DMS153 (cell line): ENCODE results near the gene C19orf47.
"Not testable (repeated sequence)": the region's sequence is repeated elsewhere in the genome, so short reads cannot be mapped to it uniquely, and the experiment has no call there.

Source experiments
- DNase-seq: peaks from one replicate; lab custom pipeline; 2025; lab: John Stamatoyannopoulos, UW

Gene C19orf47

GRCh38 chr19:40376286-40376862 is 28.2 kb upstream of the C19orf47 start:
- DNase-seq: no peak

DNA sequence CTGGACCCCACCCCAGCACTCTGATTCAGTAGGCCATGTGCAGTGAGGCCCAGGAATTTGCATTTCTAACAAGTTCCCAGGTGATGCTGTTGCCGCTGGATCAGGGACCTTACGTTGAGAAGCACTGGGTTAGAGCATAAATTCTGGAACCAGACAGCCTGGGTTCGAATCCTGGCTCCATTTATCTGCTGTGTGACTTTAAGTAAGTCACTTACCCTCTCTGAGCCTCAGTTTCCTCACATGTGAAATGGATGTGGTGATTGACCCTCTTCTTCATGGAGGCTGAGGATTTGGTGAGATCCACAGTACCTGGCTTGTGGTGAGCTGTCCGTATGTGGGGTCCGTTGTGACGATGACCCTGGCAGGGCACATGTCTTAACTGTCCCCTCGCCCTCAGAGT is 25.9 kb upstream of the C19orf47 start:
- no peak for DNase-seq

GRCh38 chr19:40371802-40372122 is 23.6 kb upstream of the C19orf47 start:
- no peak for DNase-seq

GRCh38 chr19:40370997-40371801 is 23.0 kb upstream of the C19orf47 start:
- DNase-seq: no peak

DNA sequence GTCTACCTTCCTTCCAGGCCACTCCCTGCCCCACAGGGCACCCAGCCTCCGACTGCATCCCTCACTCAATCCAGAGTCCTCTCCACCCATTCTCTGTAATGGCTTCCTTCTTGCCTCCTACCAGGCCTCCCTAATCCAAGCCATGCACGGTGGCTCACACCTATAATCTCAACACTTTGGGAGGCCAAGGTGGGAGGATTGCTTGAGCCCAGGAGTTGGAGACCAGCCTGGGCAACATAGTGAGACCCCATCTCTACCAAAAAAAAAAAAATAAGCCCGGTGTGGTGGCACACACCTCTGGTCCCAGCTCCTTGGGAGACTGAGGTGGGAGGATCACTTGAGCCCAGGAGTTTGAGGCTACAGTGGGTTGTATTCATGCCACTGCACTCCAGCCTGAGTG is 22.1 kb upstream of the C19orf47 start:
- not testable (repeated sequence) for DNase-seq

DNA sequence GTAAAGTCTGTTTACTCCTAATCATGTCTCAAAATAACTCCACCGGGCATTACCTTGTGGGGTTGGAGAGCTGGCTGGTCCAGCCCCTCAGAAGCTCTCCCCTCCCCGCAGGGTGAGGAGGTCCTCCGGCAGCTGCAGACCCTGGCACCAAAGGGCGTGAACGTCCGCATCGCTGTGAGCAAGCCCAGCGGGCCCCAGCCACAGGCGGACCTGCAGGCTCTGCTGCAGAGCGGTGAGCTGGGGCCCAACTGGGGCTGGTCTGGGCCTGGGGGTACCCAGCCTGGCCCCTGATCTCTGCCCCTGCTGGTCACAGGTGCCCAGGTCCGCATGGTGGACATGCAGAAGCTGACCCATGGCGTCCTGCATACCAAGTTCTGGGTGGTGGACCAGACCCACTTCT is 21.6 kb upstream of the C19orf47 start:
- no peak for DNase-seq

GRCh38 chr19:40367577-40368434 is 19.6 kb upstream of the C19orf47 start:
- no peak for DNase-seq

DNA sequence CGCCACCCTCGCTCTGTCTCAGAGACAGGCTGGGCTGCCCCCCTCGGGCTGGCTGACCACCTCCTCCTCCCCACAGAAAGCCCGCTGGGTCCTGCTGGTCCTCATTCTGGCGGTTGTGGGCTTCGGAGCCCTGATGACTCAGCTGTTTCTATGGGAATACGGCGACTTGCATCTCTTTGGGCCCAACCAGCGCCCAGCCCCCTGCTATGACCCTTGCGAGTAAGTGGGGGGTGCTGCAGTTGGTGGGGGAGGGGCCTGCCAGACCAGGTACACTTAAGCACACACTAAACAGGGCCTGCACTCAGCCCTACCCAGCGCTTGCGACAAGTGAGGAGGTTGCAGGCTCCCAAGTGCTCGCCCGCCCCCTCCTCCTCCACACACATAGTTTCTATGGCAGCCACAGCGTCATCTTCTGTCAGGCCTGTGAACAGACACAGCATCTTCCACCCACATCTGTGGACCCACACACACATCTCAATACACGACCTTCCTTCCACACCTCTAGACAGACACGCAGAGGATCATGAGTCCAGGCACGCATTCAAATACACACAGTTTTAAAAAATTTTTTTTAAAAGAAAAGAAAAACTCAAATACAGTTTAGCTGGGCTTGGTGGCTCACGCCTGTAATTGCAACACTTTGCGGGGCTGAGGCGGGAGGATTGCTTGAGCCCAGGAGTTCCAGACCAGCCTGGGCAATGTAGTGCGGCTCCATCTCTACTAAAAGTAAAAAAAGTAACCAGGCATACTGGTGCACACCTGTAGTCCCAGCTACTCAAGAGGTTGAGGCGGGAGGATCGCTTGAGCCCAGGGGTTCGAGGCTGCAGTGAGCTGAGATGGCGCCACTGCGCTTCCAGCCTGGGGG is 18.7 kb upstream of the C19orf47 start:
- DNase-seq: no peak

GRCh38 chr19:40365613-40366401 is 17.6 kb upstream of the C19orf47 start:
- DNase-seq: peak; percentile 26

- DNase-seq: no peak
Observed at GRCh38 chr19:40365010-40365409, 16.8 kb upstream of the C19orf47 start.

GRCh38 chr19:40363069-40363468 is 14.9 kb upstream of the C19orf47 start:
- no peak for DNase-seq

DNA sequence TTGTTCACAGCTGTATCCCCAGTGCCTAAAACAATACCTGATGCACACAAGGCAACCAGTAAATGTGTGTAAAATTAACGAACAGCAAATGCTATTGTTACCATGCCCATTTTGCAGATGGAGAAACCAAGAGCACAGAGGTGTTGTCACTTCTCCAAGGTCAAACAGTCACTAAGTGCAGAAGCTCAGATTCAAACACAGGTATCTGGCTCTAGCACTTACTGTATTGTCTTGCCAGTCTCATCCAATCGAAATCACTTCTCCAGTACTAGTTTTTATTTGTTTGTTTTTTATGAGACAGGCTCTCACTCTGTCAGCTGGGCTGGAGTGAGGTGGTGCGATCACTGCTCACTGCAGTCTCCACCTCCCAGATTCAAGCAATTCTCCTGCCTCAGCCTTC is 14.0 kb upstream of the C19orf47 start:
- no peak for DNase-seq

GRCh38 chr19:40360708-40361241 is 12.6 kb upstream of the C19orf47 start:
- no peak for DNase-seq

DNA sequence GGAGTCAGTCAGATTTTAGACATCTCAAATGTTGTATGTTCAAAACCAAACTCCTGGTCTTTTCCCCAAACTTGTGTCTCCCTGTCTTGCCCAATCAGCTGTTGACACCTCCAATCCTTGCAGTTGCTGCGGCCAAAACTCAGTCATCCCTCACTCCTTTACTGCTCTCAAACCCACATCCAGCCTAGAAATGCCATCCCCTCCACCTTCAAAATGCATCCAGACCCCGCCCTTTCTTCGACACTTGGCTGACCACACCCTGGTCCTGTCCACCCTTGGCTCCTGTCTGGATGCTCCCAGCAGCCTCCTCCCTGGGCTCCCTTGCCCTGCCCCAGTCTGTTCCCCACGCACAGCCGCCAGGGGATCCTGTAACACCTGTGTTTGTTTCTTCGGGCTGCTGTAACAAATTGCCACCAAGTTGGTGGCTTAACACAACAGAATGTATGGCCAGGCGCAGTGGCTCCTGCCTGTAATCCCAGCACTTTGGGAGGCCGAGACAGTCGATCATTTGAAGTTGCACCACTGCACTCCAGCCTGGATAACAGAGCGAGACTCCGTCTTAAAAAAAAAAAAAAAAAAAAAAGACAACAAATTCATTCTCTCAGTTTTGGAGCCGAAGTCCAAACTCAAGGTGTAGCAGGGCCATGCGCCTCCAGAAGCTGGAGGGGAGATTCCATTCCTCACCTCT is 12.0 kb upstream of the C19orf47 start:
- no peak for DNase-seq

DNA sequence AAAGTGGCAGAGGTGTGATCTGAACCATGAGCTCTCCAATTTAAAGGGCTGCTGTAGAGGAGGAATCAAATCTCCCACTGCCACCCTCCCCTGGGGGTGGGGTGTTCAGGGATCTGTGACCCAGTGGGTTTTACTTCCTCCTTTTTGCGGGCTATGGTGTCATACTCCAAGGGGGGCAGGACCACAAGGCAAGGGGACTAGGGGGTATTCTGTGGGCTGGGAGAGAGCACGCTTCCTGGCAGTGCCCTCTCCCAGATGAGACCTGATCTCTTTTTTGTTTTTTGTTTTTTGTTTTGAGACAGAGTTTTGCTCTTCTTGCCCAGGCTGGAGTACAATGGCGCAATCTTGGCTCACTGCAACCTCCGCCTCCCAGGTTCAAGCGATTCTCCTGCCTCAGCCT is 10.6 kb upstream of the C19orf47 start:
- DNase-seq: no peak

DNA sequence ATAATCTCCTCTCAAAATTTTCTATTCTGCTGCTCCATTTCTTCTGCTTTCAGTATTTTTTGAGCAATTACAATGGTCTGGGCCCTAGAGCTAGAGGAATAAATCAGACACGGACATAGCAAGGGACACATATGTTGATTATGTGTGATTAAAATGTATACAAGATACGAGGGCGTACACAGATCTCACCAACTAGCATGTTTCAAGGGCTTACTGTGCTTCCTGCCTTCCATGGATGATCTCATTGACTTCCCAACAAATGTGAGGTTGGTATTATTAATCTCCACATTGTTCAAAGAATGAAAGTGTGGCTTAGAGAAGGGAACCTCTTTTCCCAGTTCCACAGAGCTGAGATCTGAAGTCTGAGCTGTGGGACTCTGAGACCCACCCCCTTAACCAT is 9.4 kb upstream of the C19orf47 start:
- no peak for DNase-seq

DNA sequence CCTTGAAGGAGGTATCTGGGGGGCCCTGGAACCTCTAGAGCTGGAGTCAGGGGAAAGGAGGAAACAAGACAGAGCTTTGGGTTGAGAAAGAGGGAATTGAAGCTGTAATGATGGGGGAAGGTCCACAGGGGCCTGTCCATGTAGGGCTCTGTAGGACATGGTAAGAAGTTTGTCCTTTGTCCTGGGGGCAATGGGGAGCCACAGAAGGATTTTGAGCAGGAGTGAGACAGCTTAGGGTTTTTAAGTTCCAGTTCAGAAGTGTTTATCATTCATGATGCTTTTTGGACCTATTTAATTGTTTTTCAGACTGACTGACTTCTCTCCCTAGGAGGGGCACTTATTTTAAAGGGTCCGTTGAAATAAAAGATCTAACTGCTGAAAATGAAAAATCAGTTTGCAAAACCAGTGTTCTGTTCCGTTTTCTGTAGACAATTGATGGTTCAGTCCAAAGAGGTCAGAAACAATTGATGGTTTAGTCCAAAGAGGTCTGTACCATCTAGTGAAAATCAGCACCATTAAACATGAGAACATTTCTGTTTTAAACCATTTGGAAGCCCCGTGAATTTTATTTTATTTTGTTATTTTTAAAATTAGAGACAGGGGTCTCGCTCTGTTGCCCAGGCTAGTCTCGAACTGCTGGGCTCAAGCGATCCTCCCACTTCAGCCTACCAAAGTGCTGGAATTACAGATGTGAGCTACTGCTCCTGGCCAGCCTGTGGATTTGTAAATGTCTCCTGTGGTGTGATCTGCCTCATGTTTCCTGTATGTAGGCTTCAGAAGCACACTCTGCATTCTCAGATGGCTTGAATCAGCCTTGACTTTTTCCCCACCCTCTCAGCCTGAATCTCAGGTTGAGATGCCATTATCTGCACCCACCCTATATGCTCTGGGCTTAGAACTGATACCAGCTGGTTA is 8.7 kb upstream of the C19orf47 start:
- DNase-seq: no peak

GRCh38 chr19:40355975-40356680 is 7.9 kb upstream of the C19orf47 start:
- no peak for DNase-seq
